Mesenchymal stem cell (in vitro differentiated cells and primary cell): ENCODE data around the gene SELL.
"Not testable (repeated sequence)": the region's sequence is repeated elsewhere in the genome, so short reads cannot be mapped to it uniquely, and the experiment has no call there.

Experiments
- DNase-seq: peaks from one replicate; pipeline ENCODE4 v3.0.0-alpha.2; 2013
- H2AFZ ChIP-seq: one replicate; pipeline ENCODE4 v1.6.1; 2013; ENCODE audit warnings: low read depth, mild to moderate bottlenecking, control low read depth, inconsistent platforms, low read length, moderate library complexity
- H2AK5ac ChIP-seq: 2 replicates; pipeline ENCODE4 v1.6.1; 2013; ENCODE audit warnings: low read length, moderate library complexity, mild to moderate bottlenecking, inconsistent platforms; ENCODE audit not compliant: severe bottlenecking
- H2BK120ac ChIP-seq: one replicate; pipeline ENCODE4 v1.6.1; 2013; ENCODE audit warnings: low read depth, mild to moderate bottlenecking, inconsistent platforms, low read length, moderate library complexity
- H2BK12ac ChIP-seq, 2 experiments: one replicate each; pipeline ENCODE4 v1.6.1; 2013; ENCODE audit warnings: inconsistent platforms in 2 of 2, low read length in 2 of 2, mild to moderate bottlenecking in 2 of 2, moderate library complexity in 2 of 2, control low read depth in 1 of 2
- H2BK15ac ChIP-seq: one replicate; pipeline ENCODE4 v1.6.1; 2013; ENCODE audit warnings: mild to moderate bottlenecking, low read depth, inconsistent platforms; ENCODE audit not compliant: poor library complexity, severe bottlenecking
- H2BK5ac ChIP-seq: 2 replicates; pipeline ENCODE4 v1.6.1; 2013; ENCODE audit warnings: low read depth, mild to moderate bottlenecking, low read length, control low read depth, inconsistent platforms; ENCODE audit not compliant: poor library complexity, severe bottlenecking
- H3K14ac ChIP-seq, 2 experiments: one replicate each; pipeline ENCODE4 v1.6.1; 2013; ENCODE audit warnings: inconsistent platforms in 2 of 2, low read length in 2 of 2, control low read depth in 1 of 2, mild to moderate bottlenecking in 1 of 2, moderate library complexity in 1 of 2
- H3K18ac ChIP-seq, 2 experiments: one replicate each; pipeline ENCODE4 v1.6.1; 2013; ENCODE audit warnings: inconsistent platforms in 2 of 2, low read length in 2 of 2, control low read depth in 1 of 2, low read depth in 1 of 2, mild to moderate bottlenecking in 1 of 2
- H3K23ac ChIP-seq, 2 experiments: one replicate each; pipeline ENCODE4 v1.6.1; 2013; ENCODE audit warnings: inconsistent platforms in 2 of 2, low read length in 2 of 2, mild to moderate bottlenecking in 2 of 2, moderate library complexity in 2 of 2, control low read depth in 1 of 2
- H3K27ac ChIP-seq: 2 replicates; pipeline ENCODE4 v1.5.1; 2013; ENCODE audit warnings: mild to moderate bottlenecking, moderate library complexity, low read length, control low read depth, inconsistent platforms; ENCODE audit not compliant: poor library complexity, severe bottlenecking
- H3K27me3 ChIP-seq, 2 experiments: 2 replicates each; pipeline versions ENCODE4 v1.6.1 to v1.7.0; 2013; ENCODE audit warnings: low read length in 2 of 2, mild to moderate bottlenecking in 2 of 2, moderate library complexity in 2 of 2, control low read depth in 1 of 2, inconsistent platforms in 1 of 2; ENCODE audit not compliant: control insufficient read depth in 1 of 2, insufficient read depth in 1 of 2
- H3K36me3 ChIP-seq, 2 experiments: 2 replicates each; pipeline versions ENCODE4 v1.6.1 to v1.7.0; 2013; ENCODE audit warnings: low read length in 2 of 2, control low read depth in 1 of 2, inconsistent platforms in 1 of 2, low read depth in 1 of 2, mild to moderate bottlenecking in 1 of 2; ENCODE audit not compliant: insufficient read depth in 2 of 2, control insufficient read depth in 1 of 2
- H3K4ac ChIP-seq, 2 experiments: one replicate each; pipeline ENCODE4 v1.6.1; 2013; ENCODE audit warnings: inconsistent platforms in 2 of 2, low read length in 2 of 2, mild to moderate bottlenecking in 2 of 2, moderate library complexity in 2 of 2, control low read depth in 1 of 2, low read depth in 1 of 2
- H3K4me1 ChIP-seq: 2 replicates; pipeline ENCODE4 v1.6.1; 2013; ENCODE audit warnings: low read depth, low read length, control low read depth; ENCODE audit not compliant: control insufficient read depth, insufficient read depth
- H3K4me2 ChIP-seq: 2 replicates; pipeline ENCODE4 v1.6.1; 2013; ENCODE audit warnings: low read length, mild to moderate bottlenecking, inconsistent platforms; ENCODE audit not compliant: poor library complexity, severe bottlenecking
- H3K4me3 ChIP-seq, 2 experiments: 2 replicates each; pipeline versions ENCODE4 v1.5.1 to v1.7.0; 2013; ENCODE audit warnings: low read length in 2 of 2, mild to moderate bottlenecking in 2 of 2, control low read depth in 1 of 2, low read depth in 1 of 2; ENCODE audit not compliant: insufficient read depth in 1 of 2
- H3K79me1 ChIP-seq: replicated peaks from 2 replicates; pipeline ENCODE4 v1.6.1; 2013; ENCODE audit warnings: mild to moderate bottlenecking, control low read depth, low read length, inconsistent platforms; ENCODE audit not compliant: poor library complexity, severe bottlenecking
- H3K9ac ChIP-seq: 2 replicates; pipeline ENCODE4 v1.7.0; 2013; ENCODE audit warnings: mild to moderate bottlenecking, low read length, moderate library complexity
- H3K9me3 ChIP-seq: 2 replicates; pipeline ENCODE4 v1.7.0; 2013; ENCODE audit warnings: mild to moderate bottlenecking, low read length; ENCODE audit not compliant: control insufficient read depth
- H4K8ac ChIP-seq: one replicate; pipeline ENCODE4 v1.6.1; 2013; ENCODE audit warnings: inconsistent platforms, mild to moderate bottlenecking, low read length, moderate library complexity
- H4K91ac ChIP-seq: one replicate; pipeline ENCODE4 v1.6.1; 2013; ENCODE audit warnings: mild to moderate bottlenecking, low read length, inconsistent platforms
- WGBS: methylation state at CpG from one replicate; pipeline ENCODE4 v1.1.7; 2013; ENCODE audit warnings: mixed read lengths; 5-methylcytosine and 5-hydroxymethylcytosine counted together

Gene SELL

DNA sequence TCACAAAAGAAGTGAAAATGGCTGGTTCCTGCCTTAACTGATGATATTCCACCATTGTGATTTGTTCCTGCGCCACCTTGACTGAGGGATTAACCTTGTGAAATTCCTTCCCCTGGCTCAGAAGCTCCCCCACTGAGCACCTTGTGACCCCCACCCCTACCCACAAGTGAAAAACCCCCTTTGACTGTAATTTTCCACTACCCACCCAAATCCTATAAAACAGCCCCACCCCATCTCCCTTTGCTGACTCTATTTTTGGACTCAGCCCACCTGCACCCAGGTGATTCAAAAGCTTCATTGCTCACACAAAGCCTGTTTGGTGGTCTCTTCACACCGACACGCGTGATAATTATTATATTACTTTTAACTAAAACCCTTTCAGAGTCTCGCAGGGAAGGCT lies 23.0 kb downstream of the SELL start:
- H3K23ac ChIP-seq, H2BK120ac ChIP-seq, H3K27me3 ChIP-seq, H3K9ac ChIP-seq, H2AK5ac ChIP-seq, H2BK12ac ChIP-seq, H2BK15ac ChIP-seq, H4K91ac ChIP-seq, H3K27ac ChIP-seq, H3K9me3 ChIP-seq, H3K18ac ChIP-seq, H2BK5ac ChIP-seq, H3K4me2 ChIP-seq, DNase-seq, H3K14ac ChIP-seq, H3K4me3 ChIP-seq, H3K79me1 ChIP-seq, H2AFZ ChIP-seq, H3K4me1 ChIP-seq, H3K36me3 ChIP-seq, H4K8ac ChIP-seq, H3K4ac ChIP-seq: not testable (repeated sequence)
- 94% methylated on average over 5 of the region's 5 CpGs for WGBS

DNA sequence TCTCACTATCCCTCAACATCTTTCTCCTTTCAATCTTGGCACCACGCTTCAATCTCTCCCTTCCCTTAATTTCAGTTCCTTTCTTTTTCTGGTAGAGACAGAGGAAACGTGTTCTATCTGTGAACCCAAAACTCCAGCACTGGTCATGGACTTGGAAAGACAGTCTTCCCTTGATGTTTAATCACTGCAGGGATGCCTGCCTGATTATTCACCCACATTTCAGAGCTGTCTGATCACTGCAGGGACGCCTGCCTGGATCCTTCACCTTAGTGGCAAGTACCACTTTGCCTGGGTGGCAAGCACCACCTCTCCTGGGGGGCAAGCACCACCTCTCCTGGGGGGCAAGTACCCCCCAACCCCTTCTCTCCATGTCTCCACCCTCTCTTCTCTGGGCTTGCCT lies 27.8 kb downstream of the SELL start:
- Histone ChIP-seq H3K4me3 (no peak overlapping the region), H2AFZ (no peak overlapping the region), H2BK12ac (no peak overlapping the region), H3K9ac (no peak overlapping the region), H2BK5ac (no peak overlapping the region), H3K27me3 (peaks cover 0 to 14% of the 10 kb centered on the region in 2 experiments), H3K23ac (no peak overlapping the region), H2BK15ac (no peak overlapping the region), H2AK5ac (no peak overlapping the region), H3K14ac (no peak overlapping the region), H2BK120ac (no peak overlapping the region), H3K4ac (no peak overlapping the region), H3K79me1 (no peaks in the 10 kb centered on the region), H3K4me2 (no peak overlapping the region), H4K91ac (no peak overlapping the region), H3K4me1 (no peaks in the 10 kb centered on the region), H4K8ac (peak overlapping the region; percentile 4), H3K18ac (no peak overlapping the region), H3K27ac (no peak overlapping the region), H3K36me3 (no peaks in the 10 kb centered on the region), H3K9me3 (no peaks in the 10 kb centered on the region)
- 81% methylated on average over 3 of the region's 3 CpGs for WGBS
- DNase-seq = no peak

DNA sequence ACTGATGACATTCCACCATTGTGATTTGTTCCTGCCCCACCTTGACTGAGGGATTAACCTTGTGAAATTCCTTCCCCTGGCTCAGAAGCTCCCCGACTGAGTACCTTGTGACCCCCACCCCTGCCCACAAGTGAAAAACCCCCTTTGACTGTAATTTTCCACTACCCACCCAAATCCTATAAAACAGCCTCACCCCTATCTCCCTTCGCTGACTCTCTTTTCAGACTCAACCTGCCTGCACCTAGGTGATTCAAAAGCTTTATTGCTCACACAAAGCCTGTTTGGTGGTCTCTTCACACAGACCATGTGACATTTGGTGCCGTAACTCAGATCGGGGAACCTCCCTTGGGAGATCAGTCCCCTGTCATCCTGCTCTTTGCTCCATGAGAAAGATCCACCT lies 28.3 kb downstream of the SELL start:
- not testable (repeated sequence) for H3K14ac ChIP-seq, H2BK5ac ChIP-seq, H3K27ac ChIP-seq, H3K18ac ChIP-seq, H3K9ac ChIP-seq, H3K4me2 ChIP-seq, H4K8ac ChIP-seq, H4K91ac ChIP-seq, H3K4me1 ChIP-seq, H3K4me3 ChIP-seq, H2BK120ac ChIP-seq, H3K9me3 ChIP-seq, H2AFZ ChIP-seq, H2BK12ac ChIP-seq, H3K36me3 ChIP-seq, H3K4ac ChIP-seq, H2BK15ac ChIP-seq, H3K23ac ChIP-seq, H3K79me1 ChIP-seq, H2AK5ac ChIP-seq, DNase-seq
- 84% methylated on average over 4 of the region's 4 CpGs for WGBS
- H3K27me3 ChIP-seq = peaks cover 0 to 14% of the 10 kb centered on the region in 2 experiments

DNA sequence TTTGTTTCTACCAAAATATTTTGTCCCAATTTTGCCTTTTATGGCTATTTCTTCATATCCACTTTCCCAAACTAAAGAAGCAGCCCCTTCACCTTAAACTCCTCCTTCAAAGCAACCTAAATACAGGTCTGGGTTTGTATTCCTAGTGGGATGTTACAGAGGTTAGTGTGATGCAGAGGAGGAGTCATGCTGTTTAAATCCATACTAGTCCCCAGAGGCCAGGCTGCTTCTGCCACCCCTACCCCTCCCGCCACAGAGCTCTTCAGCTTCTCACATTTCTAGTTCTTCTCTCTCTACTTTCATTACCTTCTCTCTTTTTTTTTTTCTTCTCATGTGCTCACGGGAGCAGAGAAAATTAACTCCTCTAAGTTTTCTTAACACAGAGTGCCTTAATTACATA lies 29.3 kb downstream of the SELL start:
- Histone ChIP-seq H3K27me3 (peaks cover 0 to 14% of the 10 kb centered on the region in 2 experiments), H2AFZ (no peak overlapping the region), H3K4me3 (no peak overlapping the region), H3K14ac (no peak overlapping the region), H3K9me3 (no peaks in the 10 kb centered on the region), H3K18ac (no peak overlapping the region), H3K4ac (no peak overlapping the region), H2BK15ac (no peak overlapping the region), H2AK5ac (no peak overlapping the region), H3K27ac (no peak overlapping the region), H3K4me1 (no peaks in the 10 kb centered on the region), H3K36me3 (no peaks in the 10 kb centered on the region), H4K91ac (no peak overlapping the region), H4K8ac (no peak overlapping the region), H3K79me1 (no peaks in the 10 kb centered on the region), H3K4me2 (no peak overlapping the region), H2BK5ac (no peak overlapping the region), H2BK12ac (no peak overlapping the region), H2BK120ac (no peak overlapping the region), H3K23ac (no peak overlapping the region), H3K9ac (no peak overlapping the region)
- no peak for DNase-seq
- 55% methylated on average over 2 of the region's 2 CpGs for WGBS
